Measurements from ENCODE around the gene BTBD2. TPM values are rescaled to one million over a fixed set of nuclear protein-coding genes. Genes with fewer than 3 reads are reported as not detected.

BTBD2 gene
- total RNA-seq, 2 donors from 2014 or later, result 44.2 to 56.0 TPM

DNA sequence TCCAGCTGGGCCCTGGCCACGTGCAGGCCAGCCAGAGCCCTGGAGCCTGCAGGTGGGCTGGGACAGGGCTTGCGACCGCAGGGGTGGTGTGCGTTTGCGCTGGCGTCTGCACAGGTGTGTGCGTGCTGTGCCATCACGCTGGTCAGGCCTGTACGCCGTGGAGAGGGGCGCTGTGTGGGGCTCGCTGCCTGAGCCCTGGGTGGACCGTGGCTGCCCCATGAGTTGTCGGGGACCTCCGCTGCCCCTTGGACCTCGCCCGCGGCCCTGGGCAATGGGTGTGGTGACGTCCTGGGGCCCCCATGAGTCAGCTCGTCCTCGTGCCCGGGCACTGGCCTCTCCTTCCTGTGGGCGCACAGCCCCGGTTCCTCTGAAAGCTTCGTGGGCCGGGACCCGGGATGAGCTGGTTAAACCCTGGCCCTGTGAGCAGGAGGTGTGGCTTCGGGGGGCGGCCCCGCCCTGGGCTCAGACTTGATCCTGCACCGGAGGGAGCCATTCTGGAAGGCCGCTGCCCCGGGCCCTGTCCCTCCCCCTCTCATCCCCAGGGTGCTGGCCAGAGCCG lies 67.8 kb downstream of the BTBD2 start:
- Mint-ChIP-seq H3K36me3 (ENCODE audit: low read depth) (peaks cover 22% of the 10 kb centered on the region), H3K4me1 (peaks cover 17% of the 10 kb centered on the region), H3K27me3 (no peaks in the 10 kb centered on the region), H3K27ac (no peak overlapping the region), H3K9me3 (no peaks in the 10 kb centered on the region), H3K4me3 (no peak overlapping the region)
- no peak for ATAC-seq (replicated peaks)

- Mint-ChIP-seq H3K4me1 (peaks cover 19% of the 10 kb centered on the region), H3K27ac (no peak overlapping the region), H3K4me3 (no peak overlapping the region), H3K27me3 (no peaks in the 10 kb centered on the region), H3K9me3 (no peaks in the 10 kb centered on the region), H3K36me3 (ENCODE audit: low read depth) (peaks cover 18% of the 10 kb centered on the region)
- ATAC-seq (replicated peaks), result no peak
Observed at GRCh38 chr19:1945899-1946298, 69.6 kb downstream of the BTBD2 start.

GRCh38 chr19:1944916-1945561 lies 70.5 kb downstream of the BTBD2 start:
- no peak for ATAC-seq (replicated peaks)
- peaks cover 21% of the 10 kb centered on the region for H3K4me1 Mint-ChIP-seq
- H3K27ac Mint-ChIP-seq, result no peak overlapping the region
- H3K27me3 Mint-ChIP-seq, result no peaks in the 10 kb centered on the region
- no peak overlapping the region for H3K4me3 Mint-ChIP-seq
- H3K36me3 Mint-ChIP-seq (ENCODE audit: low read depth), result peaks cover 25% of the 10 kb centered on the region
- H3K9me3 Mint-ChIP-seq, result no peaks in the 10 kb centered on the region

DNA sequence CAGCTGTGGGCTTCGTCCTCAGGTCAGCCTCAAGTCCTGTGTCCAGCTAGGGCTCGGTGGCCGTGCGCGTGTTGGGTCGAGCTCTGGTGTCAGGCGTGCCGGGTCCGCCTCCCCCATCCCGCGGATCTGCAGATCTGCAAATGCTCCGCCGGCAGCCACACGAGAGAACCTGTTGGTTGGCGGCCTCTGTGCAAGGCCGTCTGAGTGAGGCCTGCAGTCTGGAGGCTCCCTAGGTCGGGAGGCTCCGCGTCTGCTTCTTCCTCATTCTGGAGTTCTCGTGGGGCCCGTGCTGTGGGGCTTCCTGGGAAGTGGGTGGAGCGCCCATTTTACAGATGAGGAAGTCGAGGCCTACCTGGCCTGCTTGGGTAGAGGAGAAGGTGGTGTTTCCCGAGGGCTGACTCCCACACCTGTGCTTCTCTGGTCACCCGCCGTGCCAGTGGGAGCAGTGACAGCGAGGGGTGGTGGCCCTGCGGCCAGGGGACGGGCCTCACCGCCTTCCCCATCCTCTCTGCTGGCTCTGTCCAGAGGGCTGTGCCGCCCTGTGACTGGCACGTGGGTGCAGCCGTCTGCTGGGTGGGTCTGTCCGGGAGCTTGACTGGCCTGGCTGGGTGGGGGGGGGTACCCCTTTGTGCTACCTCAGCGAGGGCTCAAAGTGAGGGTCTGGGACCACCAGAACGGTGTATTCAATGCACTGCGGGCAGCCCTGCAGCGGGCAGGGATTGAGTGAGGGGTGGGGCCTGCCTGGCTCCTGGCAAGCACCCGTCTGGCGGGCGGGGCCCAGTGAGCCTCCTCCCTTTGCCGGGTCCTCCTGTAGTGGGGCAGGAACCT lies 71.2 kb downstream of the BTBD2 start:
- Mint-ChIP-seq H3K9me3 (no peaks in the 10 kb centered on the region), H3K27me3 (no peaks in the 10 kb centered on the region), H3K27ac (no peak overlapping the region), H3K36me3 (ENCODE audit: low read depth) (peaks cover 25% of the 10 kb centered on the region), H3K4me1 (peaks cover 24% of the 10 kb centered on the region), H3K4me3 (peak overlapping the region; percentile 92)
- ATAC-seq (replicated peaks), result no peak

- Mint-ChIP-seq H3K36me3 (ENCODE audit: low read depth) (peaks cover 21% of the 10 kb centered on the region), H3K4me3 (peak overlapping the region; percentile 92), H3K9me3 (no peaks in the 10 kb centered on the region), H3K27me3 (no peaks in the 10 kb centered on the region), H3K4me1 (peaks cover 21% of the 10 kb centered on the region), H3K27ac (peak overlapping the region; percentile 90)
- no peak for ATAC-seq (replicated peaks)
Observed at GRCh38 chr19:1943661-1944087, 71.8 kb downstream of the BTBD2 start.

DNA sequence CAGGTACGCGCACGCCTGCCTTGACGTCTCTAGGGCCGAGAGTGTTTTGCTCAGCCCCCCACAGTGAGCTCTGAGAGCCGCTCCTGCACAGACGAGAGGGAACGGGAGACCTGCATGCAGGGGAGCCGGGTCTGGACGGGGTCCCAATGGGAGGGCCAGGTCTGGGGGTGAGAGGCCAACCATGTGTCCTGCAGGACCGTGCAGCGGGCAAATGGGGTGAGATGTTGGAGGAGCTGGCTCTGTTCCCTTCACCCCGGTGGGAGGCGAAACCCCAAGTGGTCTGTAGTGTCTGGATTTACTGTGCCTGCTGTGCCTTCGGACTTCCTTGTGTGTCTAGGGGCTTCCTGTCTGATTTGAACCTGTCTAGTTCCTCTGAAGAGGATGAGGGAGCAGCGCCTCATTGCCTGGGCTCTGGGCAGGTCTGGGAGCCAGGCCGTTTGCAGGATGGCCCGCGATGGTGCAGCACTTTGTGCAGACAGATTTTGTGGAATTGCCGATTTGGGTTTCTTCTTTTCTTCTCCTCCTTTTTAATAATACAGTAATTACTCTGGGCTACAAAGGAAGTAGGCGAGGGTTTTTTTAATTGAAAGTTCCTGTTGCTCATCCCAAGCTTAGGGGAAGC lies 72.5 kb downstream of the BTBD2 start:
- ATAC-seq (replicated peaks), result no peak
- peak overlapping the region; percentile 92 for H3K4me3 Mint-ChIP-seq
- H3K9me3 Mint-ChIP-seq, result no peaks in the 10 kb centered on the region

GRCh38 chr19:1942078-1942933 lies 73.2 kb downstream of the BTBD2 start:
- H3K4me1 Mint-ChIP-seq, result peaks cover 21% of the 10 kb centered on the region
- H3K27ac Mint-ChIP-seq, result peak overlapping the region; percentile 90
- H3K27me3 Mint-ChIP-seq, result no peaks in the 10 kb centered on the region
- peaks cover 21% of the 10 kb centered on the region for H3K36me3 Mint-ChIP-seq (ENCODE audit: low read depth)
- no peaks in the 10 kb centered on the region for H3K9me3 Mint-ChIP-seq
- peak; percentile 68 for ATAC-seq (replicated peaks)
- H3K4me3 Mint-ChIP-seq, result peak overlapping the region; percentile 92

More for the DNA sequence above, 72.5 kb downstream of the BTBD2 start:
- peaks cover 21% of the 10 kb centered on the region for H3K36me3 Mint-ChIP-seq (ENCODE audit: low read depth)
- H3K27ac Mint-ChIP-seq, result peak overlapping the region; percentile 90
- no peaks in the 10 kb centered on the region for H3K27me3 Mint-ChIP-seq
- H3K4me1 Mint-ChIP-seq, result peaks cover 21% of the 10 kb centered on the region

DNA sequence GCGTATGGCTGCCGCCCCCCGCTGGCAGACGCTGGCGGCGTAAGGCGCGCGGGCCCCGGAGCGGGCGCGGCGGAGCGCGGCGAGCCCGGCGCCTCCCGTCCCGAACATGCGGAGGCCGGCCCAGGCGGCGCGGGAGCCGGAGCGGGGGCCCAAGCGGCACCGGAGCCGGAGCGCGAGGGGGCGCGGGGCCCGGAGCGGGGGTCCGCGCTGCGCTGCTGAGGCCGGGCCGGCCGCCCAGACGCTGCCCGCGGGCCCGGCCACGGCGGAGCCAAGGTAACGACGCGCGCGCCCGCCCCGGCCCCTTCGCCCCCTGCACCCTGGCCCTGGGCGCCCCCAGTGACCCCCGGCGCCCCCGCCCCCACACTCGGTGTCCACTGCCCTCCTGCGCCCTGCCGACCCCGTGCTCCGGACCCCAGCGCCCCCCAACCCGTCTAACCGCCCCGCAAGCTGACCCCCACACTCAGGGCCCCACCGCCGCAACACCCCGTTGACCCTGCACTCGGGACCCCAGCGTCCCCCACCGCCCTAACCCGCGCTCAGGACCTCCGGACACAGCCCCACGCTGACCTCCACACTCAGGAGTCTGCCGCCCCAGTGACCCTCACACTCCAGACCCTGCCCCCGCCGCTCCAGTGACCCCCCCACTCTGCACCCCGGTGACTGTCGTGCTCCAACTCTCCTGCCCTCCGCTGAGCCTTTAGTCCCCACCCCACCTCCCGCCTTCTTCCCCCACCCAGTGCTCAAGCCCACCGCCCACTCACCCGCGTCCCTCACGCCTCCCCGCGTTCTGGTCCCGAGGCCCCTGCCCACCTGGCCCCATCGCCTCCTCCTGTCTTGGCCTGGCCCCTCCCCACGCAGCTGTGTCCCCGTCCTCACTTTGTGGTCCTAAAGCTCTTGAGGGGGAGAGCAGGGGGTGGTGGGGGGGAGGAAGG lies 74.1 kb downstream of the BTBD2 start, which contains the start of gene CSNK1G2:
CSNK1G2 (plus strand) TSS at position 27 of the 932 bp plus-strand sequence. CDS start 28,601 bp downstream, outside the sequence.
- H3K36me3 Mint-ChIP-seq (ENCODE audit: low read depth), result peaks cover 21% of the 10 kb centered on the region
- H3K4me3 Mint-ChIP-seq, result peak within 1 kb of the TSS; percentile 92
- H3K4me1 Mint-ChIP-seq, result peaks cover 26% of the 10 kb centered on the region
- peak within 1 kb of the TSS; percentile 90 for H3K27ac Mint-ChIP-seq
- no peaks in the 10 kb centered on the region for H3K27me3 Mint-ChIP-seq
- H3K9me3 Mint-ChIP-seq, result no peaks in the 10 kb centered on the region
- ATAC-seq (replicated peaks), result peak; percentile 61

DNA sequence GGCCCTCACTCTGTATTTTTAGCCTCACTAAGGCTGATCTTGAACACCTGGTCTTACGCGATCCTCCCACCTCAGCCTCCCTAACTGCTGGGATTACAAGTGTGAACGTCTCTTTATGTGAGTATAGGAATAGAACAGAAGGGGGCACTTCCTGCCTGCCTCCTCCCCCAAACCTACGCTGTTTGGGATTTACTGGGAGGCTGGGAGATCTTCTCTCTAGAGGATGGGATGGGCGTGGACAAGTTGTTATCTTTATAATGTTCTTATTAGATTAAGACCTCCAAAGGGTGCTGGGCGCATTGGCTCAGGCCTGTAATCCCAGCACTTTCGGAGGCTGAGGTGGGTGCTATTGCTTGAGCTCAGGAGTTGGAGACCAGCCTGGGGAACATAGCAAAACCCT lies 77.4 kb downstream of the BTBD2 start:
- Mint-ChIP-seq H3K27me3 (no peaks in the 10 kb centered on the region), H3K27ac (no peak overlapping the region), H3K9me3 (no peaks in the 10 kb centered on the region), H3K4me1 (peaks cover 29% of the 10 kb centered on the region), H3K4me3 (no peak overlapping the region), H3K36me3 (ENCODE audit: low read depth) (peaks cover 16% of the 10 kb centered on the region)
- no peak for ATAC-seq (replicated peaks)

- peak overlapping the region; percentile 58 for H3K27ac Mint-ChIP-seq
- ATAC-seq (replicated peaks), result no peak
Observed at GRCh38 chr19:1936916-1937610, 78.5 kb downstream of the BTBD2 start.

GRCh38 chr19:1936430-1936829 lies 79.1 kb downstream of the BTBD2 start:
- Mint-ChIP-seq H3K36me3 (ENCODE audit: low read depth) (peaks cover 8% of the 10 kb centered on the region), H3K9me3 (no peaks in the 10 kb centered on the region), H3K4me3 (no peak overlapping the region), H3K4me1 (peaks cover 23% of the 10 kb centered on the region), H3K27ac (peak overlapping the region; percentile 58), H3K27me3 (no peaks in the 10 kb centered on the region)
- no peak for ATAC-seq (replicated peaks)

More at GRCh38 chr19:1936916-1937610, 78.5 kb downstream of the BTBD2 start:
- Mint-ChIP-seq H3K9me3 (no peaks in the 10 kb centered on the region), H3K27me3 (no peaks in the 10 kb centered on the region), H3K4me1 (peaks cover 23% of the 10 kb centered on the region), H3K4me3 (no peak overlapping the region), H3K36me3 (ENCODE audit: low read depth) (peaks cover 11% of the 10 kb centered on the region)

- Mint-ChIP-seq H3K27me3 (no peaks in the 10 kb centered on the region), H3K4me1 (peaks cover 23% of the 10 kb centered on the region), H3K9me3 (no peaks in the 10 kb centered on the region), H3K36me3 (ENCODE audit: low read depth) (peaks cover 8% of the 10 kb centered on the region), H3K27ac (no peak overlapping the region), H3K4me3 (no peak overlapping the region)
- ATAC-seq (replicated peaks), result no peak
Observed at GRCh38 chr19:1935484-1936208, 79.9 kb downstream of the BTBD2 start.

Data from activated T-helper 17 cell treated with anti-CD3 and anti-CD28 coated beads, Interleukin-2, amount 50 U/mL, for 72 hours (primary cell).